ENCODE measurements around the gene SLC46A3. TPM values are rescaled to one million over a fixed set of nuclear protein-coding genes. Genes with fewer than 3 reads are reported as not detected.

The SLC46A3 gene, protein sequence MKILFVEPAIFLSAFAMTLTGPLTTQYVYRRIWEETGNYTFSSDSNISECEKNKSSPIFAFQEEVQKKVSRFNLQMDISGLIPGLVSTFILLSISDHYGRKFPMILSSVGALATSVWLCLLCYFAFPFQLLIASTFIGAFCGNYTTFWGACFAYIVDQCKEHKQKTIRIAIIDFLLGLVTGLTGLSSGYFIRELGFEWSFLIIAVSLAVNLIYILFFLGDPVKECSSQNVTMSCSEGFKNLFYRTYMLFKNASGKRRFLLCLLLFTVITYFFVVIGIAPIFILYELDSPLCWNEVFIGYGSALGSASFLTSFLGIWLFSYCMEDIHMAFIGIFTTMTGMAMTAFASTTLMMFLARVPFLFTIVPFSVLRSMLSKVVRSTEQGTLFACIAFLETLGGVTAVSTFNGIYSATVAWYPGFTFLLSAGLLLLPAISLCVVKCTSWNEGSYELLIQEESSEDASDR
- total RNA-seq, result 10 to 100 TPM in 1 of 2 donors, 1 to 10 TPM in 1; 6.6 to 11.7 TPM

DNA sequence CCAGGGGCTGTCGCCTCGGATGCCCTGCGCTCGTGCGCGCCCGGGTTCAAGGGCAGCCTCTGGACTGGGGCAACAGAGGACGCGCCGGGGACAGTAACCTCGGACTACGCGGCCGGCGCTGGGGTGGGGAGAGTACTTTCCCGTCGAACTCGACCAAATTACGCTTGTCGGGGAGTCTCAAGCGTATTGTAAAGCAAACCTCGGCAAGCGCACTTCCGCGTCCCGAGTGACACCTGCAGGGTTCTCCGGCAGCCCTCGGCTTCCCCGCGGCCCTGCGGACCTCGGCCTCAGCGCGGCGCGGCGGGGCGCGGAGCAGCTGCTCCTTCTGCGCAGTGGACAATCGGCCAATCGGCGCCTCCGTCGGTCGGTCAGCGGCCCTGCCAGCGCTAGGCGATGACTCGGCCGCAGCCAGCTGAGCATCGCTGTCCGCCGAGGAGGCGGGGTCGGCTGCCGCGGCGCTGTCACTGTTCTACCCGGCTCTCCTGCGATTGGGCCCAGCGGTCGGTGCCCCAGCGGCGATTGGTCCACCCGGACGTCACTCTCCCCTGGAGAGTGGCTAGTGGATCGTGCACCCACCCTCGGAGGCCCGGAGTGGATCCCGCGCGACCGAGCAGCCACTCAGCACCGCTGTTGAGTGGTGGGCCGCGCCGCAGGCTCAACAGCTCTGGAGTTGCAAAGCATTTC is at the start of gene SLC46A3:
Gene SLC46A3 (minus strand): TSS at position 428 of the 684 bp plus-strand sequence. CDS start 972 bp downstream, outside the sequence.
- ATAC-seq, result peak; percentile 98
- no peaks in the 10 kb centered on the region for H3K27me3 ChIP-seq
- intact Hi-C loops (cut with DNase I), result no loop called here
- H3K9me3 ChIP-seq, result no peaks in the 10 kb centered on the region
- 0 to 1% methylated on average over 8 to 77 of the region's 78 CpGs for WGBS, 2 donors
- H3K27ac ChIP-seq, result peak within 1 kb of the TSS; percentile 52 to 90 (median 84)
- H3K36me3 ChIP-seq (replicated peaks in 1 of 2; ENCODE audit: insufficient read depth in 1 of 2, low read depth in 2 of 2), result no peaks in the 10 kb centered on the region
- H3K4me3 ChIP-seq, result peak within 1 kb of the TSS; percentile 40 to 68
- peak; percentile 98 for DNase-seq
- TF ChIP-seq, protein P1, sequence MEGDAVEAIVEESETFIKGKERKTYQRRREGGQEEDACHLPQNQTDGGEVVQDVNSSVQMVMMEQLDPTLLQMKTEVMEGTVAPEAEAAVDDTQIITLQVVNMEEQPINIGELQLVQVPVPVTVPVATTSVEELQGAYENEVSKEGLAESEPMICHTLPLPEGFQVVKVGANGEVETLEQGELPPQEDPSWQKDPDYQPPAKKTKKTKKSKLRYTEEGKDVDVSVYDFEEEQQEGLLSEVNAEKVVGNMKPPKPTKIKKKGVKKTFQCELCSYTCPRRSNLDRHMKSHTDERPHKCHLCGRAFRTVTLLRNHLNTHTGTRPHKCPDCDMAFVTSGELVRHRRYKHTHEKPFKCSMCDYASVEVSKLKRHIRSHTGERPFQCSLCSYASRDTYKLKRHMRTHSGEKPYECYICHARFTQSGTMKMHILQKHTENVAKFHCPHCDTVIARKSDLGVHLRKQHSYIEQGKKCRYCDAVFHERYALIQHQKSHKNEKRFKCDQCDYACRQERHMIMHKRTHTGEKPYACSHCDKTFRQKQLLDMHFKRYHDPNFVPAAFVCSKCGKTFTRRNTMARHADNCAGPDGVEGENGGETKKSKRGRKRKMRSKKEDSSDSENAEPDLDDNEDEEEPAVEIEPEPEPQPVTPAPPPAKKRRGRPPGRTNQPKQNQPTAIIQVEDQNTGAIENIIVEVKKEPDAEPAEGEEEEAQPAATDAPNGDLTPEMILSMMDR (IDR thresholded peaks at IDR 0.05), result peak in 3 of 7 experiments; percentile 22 to 31 (median 28)
- TF ChIP-seq POLR2A (IDR thresholded peaks at IDR 0.05), result peak; percentile 62 to 82 (median 81)
- peaks cover 18% of the 10 kb centered on the region for H3K4me1 ChIP-seq

DNA sequence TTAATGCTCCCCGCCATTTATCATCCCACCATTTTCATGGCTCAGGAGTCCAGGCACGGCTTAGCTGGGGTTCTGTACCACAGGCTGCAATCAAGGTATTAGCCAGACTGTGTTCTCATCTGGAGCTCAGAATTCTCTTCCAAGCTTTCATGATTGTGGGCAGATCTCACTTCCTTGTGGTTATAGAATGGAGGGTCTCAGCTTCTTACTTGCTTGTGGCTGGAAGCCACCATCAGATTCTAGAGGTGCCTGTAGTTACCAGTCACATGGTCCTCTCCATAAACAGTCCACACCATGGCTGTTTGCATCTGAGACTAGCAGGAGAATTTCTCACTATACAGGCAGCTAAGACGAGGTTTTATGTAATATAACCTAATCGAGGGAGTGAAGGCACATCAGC is 45.1 kb upstream of the SLC46A3 start:
- Histone ChIP-seq H3K27ac (no peak overlapping the region), H3K27me3 (no peaks in the 10 kb centered on the region), H3K36me3 (replicated peaks in 1 of 2; ENCODE audit: insufficient read depth in 1 of 2, low read depth in 2 of 2) (no peaks in the 10 kb centered on the region), H3K4me3 (no peak overlapping the region), H3K9me3 (peaks cover 0 to 1% (median 0%) of the 10 kb centered on the region in 3 donors), H3K4me1 (no peaks in the 10 kb centered on the region)
- DNase-seq (no peak), ATAC-seq (no peak)
- TF ChIP-seq POLR2A (IDR thresholded peaks at IDR 0.05), result no peak
- TF ChIP-seq, protein P1 (IDR thresholded peaks at IDR 0.05), result no peak
- WGBS, 2 donors, result 58 to 65% methylated on average over 4 of the region's 4 CpGs
- intact Hi-C loops (cut with DNase I), result no loop called here

DNA sequence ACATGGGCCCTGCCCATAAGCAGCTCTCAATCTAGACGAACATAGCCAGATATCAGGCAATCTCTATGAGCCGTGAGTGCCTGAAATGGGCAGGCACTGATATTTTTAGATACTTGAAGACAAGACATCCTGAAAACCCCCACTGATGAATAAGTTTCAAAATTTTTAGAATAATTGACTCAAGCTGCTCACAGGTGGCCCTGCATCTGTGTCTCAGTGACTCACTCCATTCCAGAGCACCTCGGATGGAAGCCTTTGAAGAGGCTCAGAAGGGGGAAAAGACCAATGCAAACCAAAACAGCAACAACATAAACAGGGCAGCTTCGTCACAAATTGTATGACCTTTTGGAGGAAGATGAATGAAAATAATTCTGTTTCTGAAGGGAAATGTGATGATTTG is 42.8 kb upstream of the SLC46A3 start:
- no peaks in the 10 kb centered on the region for H3K4me1 ChIP-seq
- DNase-seq, result no peak
- no peak for TF ChIP-seq POLR2A (IDR thresholded peaks at IDR 0.05)
- TF ChIP-seq, protein P1 (IDR thresholded peaks at IDR 0.05), result no peak

DNA sequence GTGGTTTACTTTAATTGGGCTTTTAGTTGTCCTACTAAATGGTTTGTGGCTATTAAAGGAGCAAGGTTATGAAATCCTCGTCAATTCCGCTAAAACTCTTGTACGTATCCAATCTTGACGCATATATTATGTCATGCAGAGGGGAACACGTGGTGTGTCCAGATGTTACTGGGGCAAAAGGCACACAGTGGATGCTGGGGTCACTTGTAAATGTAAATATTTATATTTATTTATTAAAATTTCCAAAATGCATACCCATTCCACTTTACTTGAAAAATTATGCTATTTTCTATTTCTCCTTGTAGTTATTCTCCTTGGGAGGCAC is 36.7 kb upstream of the SLC46A3 start:
- ATAC-seq (no peak), DNase-seq (no peak)
- H3K36me3 ChIP-seq (replicated peaks in 1 of 2; ENCODE audit: insufficient read depth in 1 of 2, low read depth in 2 of 2), result no peaks in the 10 kb centered on the region
- no peaks in the 10 kb centered on the region for H3K9me3 ChIP-seq
- TF ChIP-seq POLR2A (IDR thresholded peaks at IDR 0.05), result no peak
- TF ChIP-seq, protein P1 (IDR thresholded peaks at IDR 0.05), result no peak
- no peak overlapping the region for H3K4me3 ChIP-seq
- intact Hi-C loops (cut with DNase I), result no loop called here
- H3K27ac ChIP-seq, result no peak overlapping the region
- 56 to 71% methylated on average over 5 of the region's 5 CpGs for WGBS, 2 donors
- no peaks in the 10 kb centered on the region for H3K27me3 ChIP-seq
- H3K4me1 ChIP-seq, result peaks cover 3% of the 10 kb centered on the region

More for the DNA sequence above, 42.8 kb upstream of the SLC46A3 start:
- Histone ChIP-seq H3K27me3 (no peaks in the 10 kb centered on the region), H3K9me3 (no peaks in the 10 kb centered on the region), H3K36me3 (replicated peaks in 1 of 2; ENCODE audit: insufficient read depth in 1 of 2, low read depth in 2 of 2) (no peaks in the 10 kb centered on the region), H3K27ac (no peak overlapping the region), H3K4me3 (no peak overlapping the region)
- intact Hi-C loops (cut with DNase I), result no loop called here
- WGBS, 2 donors, result 52 to 66% methylated on average over 4 of the region's 4 CpGs
- ATAC-seq, result no peak

Measured in body of pancreas (tissue), 4 donors.